Stimulated activated naive CD4-positive, alpha-beta T cell (primary cell): ENCODE data around the gene TBX20.

Source experiments
- DNase-seq, 6 experiments: peaks; one replicate each; lab custom pipeline; 2025; lab: John Stamatoyannopoulos, UW

Gene TBX20, protein sequence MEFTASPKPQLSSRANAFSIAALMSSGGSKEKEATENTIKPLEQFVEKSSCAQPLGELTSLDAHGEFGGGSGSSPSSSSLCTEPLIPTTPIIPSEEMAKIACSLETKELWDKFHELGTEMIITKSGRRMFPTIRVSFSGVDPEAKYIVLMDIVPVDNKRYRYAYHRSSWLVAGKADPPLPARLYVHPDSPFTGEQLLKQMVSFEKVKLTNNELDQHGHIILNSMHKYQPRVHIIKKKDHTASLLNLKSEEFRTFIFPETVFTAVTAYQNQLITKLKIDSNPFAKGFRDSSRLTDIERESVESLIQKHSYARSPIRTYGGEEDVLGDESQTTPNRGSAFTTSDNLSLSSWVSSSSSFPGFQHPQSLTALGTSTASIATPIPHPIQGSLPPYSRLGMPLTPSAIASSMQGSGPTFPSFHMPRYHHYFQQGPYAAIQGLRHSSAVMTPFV

DNA sequence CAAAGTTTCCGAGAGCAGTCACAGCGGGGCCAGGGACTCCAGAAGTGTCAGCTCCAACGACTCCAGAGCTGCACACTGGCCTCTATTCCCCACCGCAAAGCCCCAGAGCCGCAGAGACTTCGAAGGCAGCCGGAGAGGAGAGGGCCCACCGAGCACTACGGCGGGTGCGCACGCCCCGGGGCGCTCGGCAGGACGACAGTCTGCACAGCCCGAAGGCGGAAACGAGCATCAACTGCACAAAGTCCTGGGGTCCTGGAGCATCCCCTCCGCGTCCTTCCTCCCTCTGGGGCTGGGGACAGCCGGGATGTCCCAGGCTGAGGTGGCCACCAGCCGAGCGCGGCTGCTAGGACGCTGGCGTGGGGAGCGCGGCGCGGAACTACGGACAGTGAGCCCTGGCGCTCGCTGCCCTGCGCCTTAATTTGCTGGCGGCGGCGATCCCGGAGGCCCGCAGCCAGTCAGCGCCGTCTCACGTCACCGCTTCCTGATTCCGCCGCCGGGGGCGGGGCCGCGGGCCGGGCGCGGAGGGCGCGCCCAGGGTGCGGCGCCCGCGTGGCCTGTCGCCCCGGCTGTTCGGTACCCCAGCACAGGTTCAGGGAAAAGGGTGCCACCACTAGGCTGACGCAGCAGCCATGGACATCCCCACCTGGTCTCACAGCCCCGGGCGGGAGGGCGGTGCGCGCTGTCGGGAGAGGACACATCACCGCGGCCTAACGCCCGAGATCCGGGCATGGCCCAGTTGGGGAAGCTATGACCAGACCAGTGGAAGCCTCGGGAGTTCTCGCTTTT, at the start of gene TBX20:
TSS of gene TBX20 (minus strand) at position 391 of the 786 bp plus-strand sequence. CDS start 480 bp downstream, outside the sequence.
- peak in 1 of 6 experiments; percentile 5 for DNase-seq

DNA sequence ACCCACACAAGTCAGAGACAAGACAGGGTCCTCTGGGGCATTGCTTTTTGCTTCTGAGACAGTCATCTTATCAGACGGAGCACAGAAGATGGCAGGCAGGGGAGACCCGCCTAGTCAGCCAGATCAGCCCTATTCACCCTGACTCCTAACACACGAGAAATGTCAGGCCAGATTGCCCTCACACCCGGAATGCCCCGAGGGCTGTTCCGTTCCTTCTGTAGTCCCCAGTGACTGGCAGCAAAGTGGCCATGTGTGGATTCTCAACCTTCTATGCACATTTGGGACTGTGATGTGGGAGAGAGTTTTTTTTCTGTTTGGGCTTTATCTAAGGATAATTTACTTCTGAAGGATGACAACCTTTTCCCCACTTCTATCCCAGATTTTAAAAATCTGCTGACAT, 35.5 kb upstream of the TBX20 start:
- DNase-seq = no peak

GRCh38 chr7:35286986-35287385, 33.1 kb upstream of the TBX20 start:
- no peak for DNase-seq

GRCh38 chr7:35286422-35286821, 32.5 kb upstream of the TBX20 start:
- no peak for DNase-seq

GRCh38 chr7:35285799-35286198, 31.9 kb upstream of the TBX20 start:
- no peak for DNase-seq

GRCh38 chr7:35280902-35281301, 27.0 kb upstream of the TBX20 start:
- no peak for DNase-seq

GRCh38 chr7:35277359-35277758, 23.5 kb upstream of the TBX20 start:
- DNase-seq = no peak

GRCh38 chr7:35272246-35272645, 18.3 kb upstream of the TBX20 start:
- DNase-seq = no peak

- DNase-seq = no peak
These were observed 15.1 kb upstream of the TBX20 start for GRCh38 chr7:35268953-35269352.

- no peak for DNase-seq
These were observed 13.5 kb upstream of the TBX20 start for GRCh38 chr7:35267411-35267810.

DNA sequence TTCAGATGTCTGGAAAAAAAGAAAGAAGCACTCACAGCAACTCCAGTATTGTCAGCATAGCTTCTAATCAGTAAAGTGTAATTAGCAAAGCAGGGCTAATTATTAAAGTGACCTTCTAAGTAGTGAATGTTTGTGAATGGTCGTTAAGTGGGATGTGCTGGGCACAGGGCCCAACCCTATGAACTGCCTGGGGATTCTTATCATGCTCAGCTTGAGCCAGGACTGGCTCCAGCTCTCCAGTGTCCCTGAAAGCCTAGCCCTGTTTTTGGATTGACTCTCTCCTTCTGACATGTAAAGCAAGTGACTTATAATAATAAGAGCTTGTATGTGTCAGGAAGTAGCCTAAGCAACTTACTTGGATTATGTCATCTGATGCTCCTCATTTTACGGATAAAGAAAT, 9.5 kb upstream of the TBX20 start:
- DNase-seq = no peak

DNA sequence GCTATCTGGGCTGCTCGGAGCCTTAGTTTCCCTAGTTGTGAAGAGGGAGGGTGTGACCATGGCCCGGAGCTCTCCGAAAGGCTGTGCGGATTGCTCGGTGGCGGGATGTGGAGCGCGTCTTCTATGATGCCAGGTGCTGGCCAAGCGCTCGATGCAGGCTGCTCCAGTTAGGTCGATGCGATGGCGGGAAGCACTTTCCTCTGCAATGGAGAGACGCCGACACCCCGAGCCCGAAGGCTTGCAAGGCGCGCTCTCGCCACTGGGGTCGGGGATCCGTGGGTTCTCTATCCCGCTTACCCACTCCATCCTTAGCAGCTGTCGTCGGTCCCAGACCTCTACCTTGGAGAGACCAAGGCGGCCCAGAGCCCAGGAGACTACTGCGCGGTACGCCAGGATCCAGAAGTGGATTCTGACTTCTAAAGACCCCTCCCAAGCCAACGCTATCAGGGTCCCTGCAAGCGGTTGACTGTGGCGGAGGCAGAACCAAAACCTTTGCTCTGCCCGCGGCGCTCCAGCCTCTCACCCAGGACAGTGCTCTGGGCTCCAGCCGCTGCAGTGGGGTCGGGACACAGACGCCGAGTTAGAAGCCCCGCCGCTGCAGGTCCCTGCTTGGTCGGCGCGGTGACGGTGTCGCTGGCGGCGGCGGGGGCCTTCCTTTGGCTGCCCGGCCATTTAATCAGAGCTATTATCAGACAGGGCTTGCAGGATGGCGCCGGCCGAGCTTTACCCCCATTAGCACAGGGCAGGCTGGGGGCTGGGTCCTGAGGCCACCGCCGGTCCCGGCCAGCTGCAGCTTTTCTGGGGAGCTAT, 7.8 kb upstream of the TBX20 start:
- DNase-seq = no peak

GRCh38 chr7:35261041-35261440, 7.1 kb upstream of the TBX20 start:
- no peak for DNase-seq

GRCh38 chr7:35260246-35260645, 6.3 kb upstream of the TBX20 start:
- DNase-seq = no peak

- DNase-seq = no peak
These were observed 5.6 kb upstream of the TBX20 start for GRCh38 chr7:35259523-35259908.

GRCh38 chr7:35258868-35259522, 5.1 kb upstream of the TBX20 start:
- DNase-seq = no peak

GRCh38 chr7:35258125-35258867, 4.4 kb upstream of the TBX20 start:
- no peak for DNase-seq

DNA sequence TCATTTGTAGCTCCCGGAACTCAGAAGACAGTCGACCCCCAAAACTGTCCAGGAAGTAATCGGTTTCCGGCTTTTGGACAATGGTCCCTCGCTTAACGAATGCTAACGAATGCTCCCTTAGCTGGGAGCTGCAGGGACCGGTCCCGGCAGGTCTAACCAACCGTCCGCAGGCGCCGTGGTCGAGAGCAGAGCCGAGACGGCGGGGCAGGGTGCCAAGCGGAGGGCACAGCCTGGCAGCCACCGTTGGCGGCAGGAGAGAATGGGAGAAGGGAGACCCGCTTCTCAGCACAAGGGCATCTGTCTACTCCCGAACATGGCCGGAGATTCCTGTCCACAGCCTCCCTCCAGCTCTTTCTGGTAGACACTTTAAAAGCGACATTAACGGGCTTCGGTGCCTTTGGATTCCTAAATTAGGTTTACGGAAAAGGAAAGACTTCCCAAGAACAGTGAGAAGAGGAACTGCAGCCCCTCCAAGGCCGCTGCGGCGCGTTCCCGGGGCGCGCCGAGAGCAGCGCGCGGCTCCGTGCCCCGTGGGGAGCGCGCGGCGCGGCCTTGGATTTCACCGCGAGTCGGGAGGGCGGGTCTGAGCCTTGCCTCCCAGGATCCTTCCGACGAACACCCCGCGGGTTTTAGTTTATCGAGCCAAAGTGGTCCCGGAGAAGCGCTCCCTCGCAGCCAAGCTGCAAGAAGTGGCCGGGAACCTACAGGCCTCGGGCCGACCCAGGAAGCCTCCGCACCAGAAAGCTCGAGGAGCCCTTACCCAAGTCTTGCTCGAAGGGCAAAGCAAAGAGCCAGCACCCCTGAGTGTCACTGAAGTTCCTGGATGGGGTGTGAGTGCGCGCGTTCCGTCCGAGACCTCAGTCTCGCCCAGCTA, 3.6 kb upstream of the TBX20 start:
- DNase-seq = no peak

GRCh38 chr7:35256256-35257175, 2.6 kb upstream of the TBX20 start:
- no peak for DNase-seq
